Left ventricle myocardium inferior (tissue), 1 donor: ENCODE measurements around the gene ARHGAP26. TPM values are rescaled to one million over a fixed set of nuclear protein-coding genes. Genes with fewer than 3 reads are reported as not detected.

Experiments
- DNase-seq: peaks from one replicate; pipeline ENCODE4 v3.0.0-alpha.2; 2020
- H3K27ac ChIP-seq: fragments of 200-600 bp; replicated peaks from 2 replicates; pipeline ENCODE4 v1.8.0; 2021
- H3K27me3 ChIP-seq: fragments of 200-600 bp; 2 replicates; pipeline ENCODE4 v1.8.0; 2021; ENCODE audit warnings: low read depth
- H3K36me3 ChIP-seq: fragments of 200-600 bp; 2 replicates; pipeline ENCODE4 v1.8.0; 2021
- H3K4me1 ChIP-seq: fragments of 200-600 bp; 2 replicates; pipeline ENCODE4 v1.8.0; 2021
- H3K4me3 ChIP-seq: fragments of 200-600 bp; 2 replicates; pipeline ENCODE4 v1.8.0; 2021; ENCODE audit warnings: mild to moderate bottlenecking, moderate library complexity
- H3K9me3 ChIP-seq: fragments of 200-600 bp; replicated peaks from 2 replicates; pipeline ENCODE4 v1.8.0; 2021
- intact Hi-C: fragments of 100-400 bp; cut with micrococcal nuclease; formaldehyde crosslinking; loops from one replicate; pipeline ENCODE4 v1.11.0; 2022
- total RNA-seq: library from RNA; stranded (reverse); fragmentation: NEBNext Ultra II Directional; extraction: Animal tissue kit (Norgen Biotek cat#: 25700); gene quantifications from one replicate; pipeline ENCODE4 v1.2.1, GENCODE V29; 2021
- TF ChIP-seq, protein P1 (sequence below): fragments of 200-600 bp; IDR thresholded peaks from 2 replicates; pipeline ENCODE4 v1.8.0; 2021; ENCODE audit warnings: antibody characterized with exemption, mild to moderate bottlenecking, borderline replicate concordance
- donor health status: DM: no; HTN: yes; CAD: no; lungs with severe emphysema.

The ARHGAP26 gene
- total RNA-seq, 1 donor from 2014 or later = 35.7 TPM

DNA sequence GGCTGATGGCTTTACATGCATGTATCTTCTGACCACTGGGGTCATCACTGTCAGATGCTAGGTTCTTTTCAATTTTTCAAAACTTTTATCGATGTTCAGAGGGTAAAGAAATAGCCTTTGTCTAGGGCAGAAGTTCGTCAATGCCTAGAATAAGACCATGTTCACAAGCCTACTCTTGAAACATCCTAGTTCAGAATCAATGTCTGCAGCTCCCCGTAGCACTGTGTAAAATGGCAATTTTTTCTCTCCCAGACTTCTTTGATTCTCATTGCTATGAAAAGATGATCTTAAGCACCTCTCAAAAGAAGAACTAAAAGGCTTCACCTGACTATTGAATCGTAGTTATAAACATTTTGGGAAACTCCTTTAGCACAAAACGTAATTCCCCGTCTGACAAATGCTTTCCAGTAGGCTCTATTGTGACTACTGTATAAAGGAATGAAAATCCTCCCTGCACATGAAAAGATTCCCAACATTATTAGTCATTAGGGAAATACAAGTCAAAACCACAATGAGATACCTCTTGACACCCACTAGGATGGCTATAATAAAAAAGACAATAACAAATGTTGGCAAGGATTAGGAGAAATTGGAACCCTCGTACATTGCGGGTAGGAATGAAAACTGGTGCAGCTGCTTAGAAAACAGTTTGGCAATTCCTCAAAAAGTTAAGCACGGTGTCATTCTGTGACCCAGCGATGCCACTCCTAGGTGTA, 263.5 kb downstream of the ARHGAP26 start:
- H3K4me1 ChIP-seq = peaks cover 6% of the 10 kb centered on the region
- H3K27ac ChIP-seq = no peak overlapping the region

GRCh38 chr5:143036146-143036927, 266.2 kb downstream of the ARHGAP26 start:
- no peak overlapping the region for H3K27ac ChIP-seq
- no peak overlapping the region for H3K4me3 ChIP-seq
- DNase-seq = no peak
- H3K4me1 ChIP-seq = peaks cover 7% of the 10 kb centered on the region
- H3K27me3 ChIP-seq = no peaks in the 10 kb centered on the region
- TF ChIP-seq, protein P1, sequence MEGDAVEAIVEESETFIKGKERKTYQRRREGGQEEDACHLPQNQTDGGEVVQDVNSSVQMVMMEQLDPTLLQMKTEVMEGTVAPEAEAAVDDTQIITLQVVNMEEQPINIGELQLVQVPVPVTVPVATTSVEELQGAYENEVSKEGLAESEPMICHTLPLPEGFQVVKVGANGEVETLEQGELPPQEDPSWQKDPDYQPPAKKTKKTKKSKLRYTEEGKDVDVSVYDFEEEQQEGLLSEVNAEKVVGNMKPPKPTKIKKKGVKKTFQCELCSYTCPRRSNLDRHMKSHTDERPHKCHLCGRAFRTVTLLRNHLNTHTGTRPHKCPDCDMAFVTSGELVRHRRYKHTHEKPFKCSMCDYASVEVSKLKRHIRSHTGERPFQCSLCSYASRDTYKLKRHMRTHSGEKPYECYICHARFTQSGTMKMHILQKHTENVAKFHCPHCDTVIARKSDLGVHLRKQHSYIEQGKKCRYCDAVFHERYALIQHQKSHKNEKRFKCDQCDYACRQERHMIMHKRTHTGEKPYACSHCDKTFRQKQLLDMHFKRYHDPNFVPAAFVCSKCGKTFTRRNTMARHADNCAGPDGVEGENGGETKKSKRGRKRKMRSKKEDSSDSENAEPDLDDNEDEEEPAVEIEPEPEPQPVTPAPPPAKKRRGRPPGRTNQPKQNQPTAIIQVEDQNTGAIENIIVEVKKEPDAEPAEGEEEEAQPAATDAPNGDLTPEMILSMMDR = no peak
- H3K9me3 ChIP-seq = no peaks in the 10 kb centered on the region
- H3K36me3 ChIP-seq = peaks cover 14% of the 10 kb centered on the region
- intact Hi-C loops = no loop called here

More for the DNA sequence above, 263.5 kb downstream of the ARHGAP26 start:
- no peak for DNase-seq
- intact Hi-C loops = no loop called here
- H3K9me3 ChIP-seq = no peaks in the 10 kb centered on the region
- peaks cover 14% of the 10 kb centered on the region for H3K36me3 ChIP-seq
- TF ChIP-seq, protein P1 = no peak
- no peaks in the 10 kb centered on the region for H3K27me3 ChIP-seq
- H3K4me3 ChIP-seq = no peak overlapping the region

DNA sequence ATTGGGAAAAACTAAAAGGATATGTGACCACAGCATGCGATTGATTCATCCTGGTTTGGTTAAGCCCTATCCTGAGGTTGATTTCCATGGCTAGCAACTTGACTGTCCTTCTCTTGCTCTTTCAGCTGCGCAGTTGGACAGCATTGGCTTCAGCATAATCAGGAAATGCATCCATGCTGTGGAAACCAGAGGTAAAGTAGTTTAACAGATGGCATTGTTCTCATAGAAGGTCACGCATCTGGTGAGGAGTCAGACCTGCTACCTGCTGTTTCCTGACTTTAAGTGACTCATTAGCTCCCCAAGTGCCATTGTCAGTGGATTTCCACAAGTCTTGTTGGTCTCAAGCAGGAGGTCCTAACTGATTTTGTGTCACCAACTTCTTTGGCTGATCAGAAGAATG, 266.9 kb downstream of the ARHGAP26 start:
- TF ChIP-seq, protein P1 = no peak
- intact Hi-C loops = no loop called here
- no peak for DNase-seq
- no peaks in the 10 kb centered on the region for H3K27me3 ChIP-seq
- H3K9me3 ChIP-seq = no peaks in the 10 kb centered on the region
- H3K4me1 ChIP-seq = peaks cover 14% of the 10 kb centered on the region
- H3K27ac ChIP-seq = no peak overlapping the region
- H3K36me3 ChIP-seq = peaks cover 22% of the 10 kb centered on the region
- no peak overlapping the region for H3K4me3 ChIP-seq

GRCh38 chr5:143037708-143038107, 267.5 kb downstream of the ARHGAP26 start:
- H3K27ac ChIP-seq = no peak overlapping the region
- intact Hi-C loops = no loop called here

GRCh38 chr5:143040622-143041021, 270.4 kb downstream of the ARHGAP26 start:
- Histone ChIP-seq H3K4me1 (peaks cover 31% of the 10 kb centered on the region), H3K4me3 (no peak overlapping the region), H3K36me3 (peaks cover 35% of the 10 kb centered on the region), H3K27ac (no peak overlapping the region), H3K27me3 (no peaks in the 10 kb centered on the region), H3K9me3 (no peaks in the 10 kb centered on the region)
- intact Hi-C loops = no loop called here
- no peak for DNase-seq
- TF ChIP-seq, protein P1 = no peak

More at GRCh38 chr5:143037708-143038107, 267.5 kb downstream of the ARHGAP26 start:
- Histone ChIP-seq H3K4me3 (no peak overlapping the region), H3K4me1 (peaks cover 21% of the 10 kb centered on the region), H3K9me3 (no peaks in the 10 kb centered on the region), H3K36me3 (peaks cover 28% of the 10 kb centered on the region), H3K27me3 (no peaks in the 10 kb centered on the region)
- no peak for DNase-seq
- TF ChIP-seq, protein P1 = no peak
